Measurements from ENCODE around the gene LRRC36.

LRRC36 gene

GRCh38 chr16:67395458-67396158 is 69.0 kb downstream of the LRRC36 start:
- peak overlapping the region; percentile 97 for H2BK12ac ChIP-seq (ENCODE audit: low read length)
- H3K4me3 ChIP-seq (ENCODE audit: low read length in 2 of 2), result no peak overlapping the region
- no peak for DNase-seq (ENCODE audit: low spot score)
- H4K91ac ChIP-seq (ENCODE audit: low read depth, low read length, poor library complexity), result peak overlapping the region; percentile 41
- peak overlapping the region; percentile 63 for H2BK120ac ChIP-seq (ENCODE audit: low read depth, low read length)
- peak overlapping the region; percentile 49 for H3K14ac ChIP-seq (ENCODE audit: low read length)
- peaks cover 11 to 39% (median 21%) of the 10 kb centered on the region in 3 experiments for H3K27me3 ChIP-seq (ENCODE audit: control insufficient read depth in 3 of 3, insufficient read depth in 3 of 3, low read depth in 1 of 3, low read length in 3 of 3)
- H3K18ac ChIP-seq (ENCODE audit: low read length), result peak overlapping the region; percentile 90
- peak overlapping the region; percentile 34 for H3K4me2 ChIP-seq (ENCODE audit: insufficient read depth, low read length, poor library complexity, severe bottlenecking)
- H3K4me1 ChIP-seq (ENCODE audit: control insufficient read depth in 2 of 2, insufficient read depth in 1 of 2, low read depth in 1 of 2, low read length in 2 of 2), result peaks cover 47 to 64% of the 10 kb centered on the region in 2 donors
- peak overlapping the region; percentile 95 for H2AK5ac ChIP-seq (ENCODE audit: low read depth, low read length)
- no CpG with 5 or more reads among the region's 13 CpGs for WGBS, 2 donors (ENCODE audit: extremely low coverage in 2 of 2, insufficient read length in 2 of 2, insufficient replicate concordance in 1 of 2)
- H3K27ac ChIP-seq (replicated peaks; ENCODE audit: low read length), result peak overlapping the region; percentile 67
- H4K8ac ChIP-seq (ENCODE audit: low read depth, low read length), result peak overlapping the region; percentile 70
- H2AFZ ChIP-seq (ENCODE audit: low read length), result peak overlapping the region; percentile 82
- peak overlapping the region; percentile 85 for H3K9ac ChIP-seq (ENCODE audit: low read depth, low read length, poor library complexity)
- no peaks in the 10 kb centered on the region for H3K36me3 ChIP-seq (replicated peaks in 1 of 2; ENCODE audit: control insufficient read depth in 2 of 2, insufficient read depth in 2 of 2, low read length in 2 of 2)
- peaks cover 5% of the 10 kb centered on the region for H3K79me1 ChIP-seq (ENCODE audit: low read depth, low read length)
- no peak overlapping the region for H3K4ac ChIP-seq (ENCODE audit: low read length)
- peak overlapping the region; percentile 90 for H2BK15ac ChIP-seq (ENCODE audit: low read length)
- peaks cover 0 to 2% of the 10 kb centered on the region in 2 donors for H3K9me3 ChIP-seq (replicated peaks in 1 of 2; ENCODE audit: control insufficient read depth in 2 of 2, insufficient read depth in 1 of 2, low read depth in 1 of 2, low read length in 2 of 2)
- peak overlapping the region; percentile 29 for H3K23ac ChIP-seq (ENCODE audit: low read depth, low read length, poor library complexity)
- H2BK5ac ChIP-seq (ENCODE audit: low read length), result peak overlapping the region; percentile 95

DNA sequence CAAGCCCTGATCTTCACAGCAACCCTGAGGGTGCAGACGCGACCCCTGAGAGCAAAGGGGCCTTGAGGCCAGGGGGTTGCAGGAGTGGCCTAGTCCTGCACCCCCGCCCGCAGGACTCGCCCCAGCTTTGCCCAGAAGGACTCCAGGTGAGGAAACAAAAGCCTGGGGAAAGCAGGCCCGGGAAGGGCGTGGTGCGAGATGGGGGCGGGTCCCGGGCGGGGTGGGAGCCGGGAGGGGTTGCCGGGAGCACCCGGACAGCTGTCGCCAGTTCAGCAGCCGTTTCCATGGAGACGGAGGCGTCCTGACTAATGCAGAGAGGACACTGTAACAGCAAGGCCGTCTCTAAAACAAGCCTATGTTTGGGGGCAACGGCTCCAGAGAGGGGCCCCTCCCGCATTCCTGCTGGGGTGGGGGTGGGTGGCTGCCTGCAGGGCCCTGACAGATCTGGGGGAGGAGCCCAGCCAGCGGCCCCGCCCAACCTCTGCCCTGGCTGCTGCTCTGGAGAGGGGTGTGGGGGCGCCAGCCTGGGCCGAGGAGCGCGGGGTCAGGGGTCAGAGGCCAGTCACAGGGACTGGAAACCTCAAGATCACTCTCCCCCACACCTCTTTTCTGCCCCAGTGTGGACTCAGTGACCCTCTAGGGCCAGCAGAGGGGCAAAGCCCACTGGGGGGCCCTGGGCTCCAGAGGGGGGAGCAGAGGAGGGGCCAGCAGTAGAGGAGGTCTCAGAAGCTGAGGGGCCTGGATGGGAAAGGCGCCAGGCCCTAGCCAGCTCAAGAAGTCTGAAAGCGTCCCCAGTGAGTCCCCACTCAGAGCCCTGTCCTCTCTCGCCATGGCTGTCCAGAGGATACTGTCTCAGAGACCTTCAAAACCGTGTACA is 69.8 kb downstream of the LRRC36 start:
- peak overlapping the region; percentile 98 for H2AK5ac ChIP-seq (ENCODE audit: low read depth, low read length)
- H3K9ac ChIP-seq (ENCODE audit: low read depth, low read length, poor library complexity), result peak overlapping the region; percentile 85
- H2BK12ac ChIP-seq (ENCODE audit: low read length), result peak overlapping the region; percentile 97
- H3K4ac ChIP-seq (ENCODE audit: low read length), result peak overlapping the region; percentile 91
- H3K79me1 ChIP-seq (ENCODE audit: low read depth, low read length), result peaks cover 5% of the 10 kb centered on the region
- H3K9me3 ChIP-seq (replicated peaks in 1 of 2; ENCODE audit: control insufficient read depth in 2 of 2, insufficient read depth in 1 of 2, low read depth in 1 of 2, low read length in 2 of 2), result no peaks in the 10 kb centered on the region
- H3K27ac ChIP-seq (replicated peaks; ENCODE audit: low read length), result peak overlapping the region; percentile 78
- no peaks in the 10 kb centered on the region for H3K36me3 ChIP-seq (replicated peaks in 1 of 2; ENCODE audit: control insufficient read depth in 2 of 2, insufficient read depth in 2 of 2, low read length in 2 of 2)
- H2BK5ac ChIP-seq (ENCODE audit: low read length), result peak overlapping the region; percentile 95
- H2BK15ac ChIP-seq (ENCODE audit: low read length), result peak overlapping the region; percentile 94
- H3K4me3 ChIP-seq (ENCODE audit: low read length in 2 of 2), result no peak overlapping the region
- no peak overlapping the region for H3K23ac ChIP-seq (ENCODE audit: low read depth, low read length, poor library complexity)
- no CpG with 5 or more reads among the region's 31 CpGs for WGBS, 2 donors (ENCODE audit: extremely low coverage in 2 of 2, insufficient read length in 2 of 2, insufficient replicate concordance in 1 of 2)
- no peak overlapping the region for H4K8ac ChIP-seq (ENCODE audit: low read depth, low read length)
- peak overlapping the region; percentile 92 for H4K91ac ChIP-seq (ENCODE audit: low read depth, low read length, poor library complexity)
- peak overlapping the region; percentile 77 for H2BK120ac ChIP-seq (ENCODE audit: low read depth, low read length)
- peaks cover 11 to 37% (median 21%) of the 10 kb centered on the region in 3 experiments for H3K27me3 ChIP-seq (ENCODE audit: control insufficient read depth in 3 of 3, insufficient read depth in 3 of 3, low read depth in 1 of 3, low read length in 3 of 3)
- peak; percentile 91 for DNase-seq (ENCODE audit: low spot score)
- H3K4me1 ChIP-seq (ENCODE audit: control insufficient read depth in 2 of 2, insufficient read depth in 1 of 2, low read depth in 1 of 2, low read length in 2 of 2), result peaks cover 43 to 62% of the 10 kb centered on the region in 2 donors
- peak overlapping the region; percentile 90 for H3K18ac ChIP-seq (ENCODE audit: low read length)
- H3K14ac ChIP-seq (ENCODE audit: low read length), result no peak overlapping the region
- peak overlapping the region; percentile 64 for H3K4me2 ChIP-seq (ENCODE audit: insufficient read depth, low read length, poor library complexity, severe bottlenecking)
- H2AFZ ChIP-seq (ENCODE audit: low read length), result peak overlapping the region; percentile 82

DNA sequence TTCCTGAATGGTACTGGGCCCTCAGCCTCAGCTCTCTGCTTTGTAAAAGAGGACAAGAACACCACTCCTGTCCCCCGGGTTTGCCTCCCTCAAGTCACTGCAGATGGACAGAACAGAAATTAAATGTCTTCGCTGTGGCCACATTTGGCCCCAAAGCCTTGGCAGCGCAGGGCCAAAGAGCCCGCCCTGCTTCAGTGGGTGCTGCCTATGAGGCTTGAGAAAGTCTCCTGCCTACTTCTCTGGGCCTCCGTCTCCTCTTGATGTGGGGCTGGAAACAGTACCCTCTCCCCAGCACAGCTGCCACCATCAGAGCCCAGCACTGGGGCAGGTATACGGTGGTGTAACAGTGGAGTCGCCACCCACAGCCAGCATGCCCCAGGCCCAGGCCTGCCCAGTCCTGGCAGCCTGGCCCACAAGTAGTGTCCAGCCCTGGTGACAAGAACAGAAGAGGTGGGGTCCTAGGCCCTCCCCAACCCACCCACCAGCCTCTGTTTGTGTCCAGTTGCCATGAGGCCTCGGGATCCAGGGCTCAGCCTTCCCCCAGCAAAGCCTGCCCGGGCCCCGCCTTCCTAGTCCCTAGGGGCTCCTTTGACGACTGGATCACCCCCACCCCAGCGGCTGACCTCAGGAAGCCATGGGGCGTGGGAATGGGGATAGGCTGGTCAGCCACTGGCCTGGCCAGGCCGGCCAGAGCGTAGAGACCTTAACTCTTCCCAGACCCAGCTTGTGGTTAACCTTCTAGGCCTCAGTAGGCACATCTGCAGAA is 70.6 kb downstream of the LRRC36 start:
- Histone ChIP-seq H3K4ac (ENCODE audit: low read length) (peak overlapping the region; percentile 91), H3K23ac (ENCODE audit: low read depth, low read length, poor library complexity) (peak overlapping the region; percentile 61), H3K14ac (ENCODE audit: low read length) (peak overlapping the region; percentile 61), H3K9ac (ENCODE audit: low read depth, low read length, poor library complexity) (no peak overlapping the region), H3K4me1 (ENCODE audit: control insufficient read depth in 2 of 2, insufficient read depth in 1 of 2, low read depth in 1 of 2, low read length in 2 of 2) (peaks cover 40 to 54% of the 10 kb centered on the region in 2 donors), H3K27ac (replicated peaks; ENCODE audit: low read length) (peak overlapping the region; percentile 78), H2BK15ac (ENCODE audit: low read length) (peak overlapping the region; percentile 100), H3K18ac (ENCODE audit: low read length) (peak overlapping the region; percentile 88), H3K9me3 (replicated peaks in 1 of 2; ENCODE audit: control insufficient read depth in 2 of 2, insufficient read depth in 1 of 2, low read depth in 1 of 2, low read length in 2 of 2) (no peaks in the 10 kb centered on the region), H2AFZ (ENCODE audit: low read length) (peak overlapping the region; percentile 82), H4K91ac (ENCODE audit: low read depth, low read length, poor library complexity) (peak overlapping the region; percentile 92), H2BK12ac (ENCODE audit: low read length) (peak overlapping the region; percentile 98), H4K8ac (ENCODE audit: low read depth, low read length) (peak overlapping the region; percentile 92), H3K79me1 (ENCODE audit: low read depth, low read length) (peaks cover 2% of the 10 kb centered on the region), H3K4me3 (ENCODE audit: low read length in 2 of 2) (no peak overlapping the region), H3K36me3 (replicated peaks in 1 of 2; ENCODE audit: control insufficient read depth in 2 of 2, insufficient read depth in 2 of 2, low read length in 2 of 2) (no peaks in the 10 kb centered on the region), H2BK120ac (ENCODE audit: low read depth, low read length) (peak overlapping the region; percentile 77), H2BK5ac (ENCODE audit: low read length) (peak overlapping the region; percentile 95), H3K4me2 (ENCODE audit: insufficient read depth, low read length, poor library complexity, severe bottlenecking) (no peak overlapping the region), H3K27me3 (ENCODE audit: control insufficient read depth in 3 of 3, insufficient read depth in 3 of 3, low read depth in 1 of 3, low read length in 3 of 3) (peaks cover 11 to 34% (median 21%) of the 10 kb centered on the region in 3 experiments), H2AK5ac (ENCODE audit: low read depth, low read length) (peak overlapping the region; percentile 98)
- no peak for DNase-seq (ENCODE audit: low spot score)
- WGBS, 2 donors (ENCODE audit: extremely low coverage in 2 of 2, insufficient read length in 2 of 2, insufficient replicate concordance in 1 of 2), result no CpG with 5 or more reads among the region's 15 CpGs

All from neuronal stem cell (in vitro differentiated cells).